BJ (cell line): ENCODE data around the gene YBX1. TPM values are rescaled to one million over a fixed set of nuclear protein-coding genes. Genes with fewer than 3 reads are reported as not detected.

Experiments used
- CTCF ChIA-PET: fragments of 350-600 bp; formaldehyde crosslinking; extraction: SDS; loops from one replicate; lab custom pipeline; 2021; ENCODE audit warnings: antibody characterized with exemption, inconsistent platforms; lab: Yijun Ruan, JAX
- POLR2A ChIA-PET: fragments of 300-600 bp; sonication (Branson Sonifier 250); formaldehyde crosslinking; extraction: SDS; loops from one replicate; lab custom pipeline; 2021; ENCODE audit warnings: antibody characterized with exemption; lab: Charles Lee
- DNase-seq: peaks from one replicate; pipeline ENCODE4 v3.0.0-alpha.2; 2011; ENCODE audit warnings: low read depth
- H3K27me3 ChIP-seq: 2 replicates; pipeline ENCODE4 v1.6.0; 2011; ENCODE audit warnings: low read length; ENCODE audit not compliant: control insufficient read depth, insufficient read depth
- H3K36me3 ChIP-seq: 2 replicates; pipeline ENCODE4 v1.5.1; 2011; ENCODE audit warnings: low read length; ENCODE audit not compliant: control insufficient read depth, insufficient read depth
- H3K4me3 ChIP-seq: 2 replicates; pipeline ENCODE4 v1.5.1; 2011; ENCODE audit warnings: low read depth, mild to moderate bottlenecking, control low read depth, low read length
- CTCF ChIP-seq: IDR thresholded peaks from 2 replicates; pipeline ENCODE4 v1.5.1; 2011; ENCODE audit warnings: low read depth, mild to moderate bottlenecking, control low read depth, inconsistent platforms, low read length, moderate library complexity; ENCODE audit not compliant: insufficient read depth
- polyA plus RNA-seq: library from polyadenylated mRNA; depleted of rRNA; stranded (reverse); fragments of >200 nt; gene quantifications from 2 replicates; pipeline ENCODE4 v1.2.3, GENCODE V29; 2011

The YBX1 gene
- polyA plus RNA-seq, 1 experiment, result 387 TPM

- Histone ChIP-seq H3K27me3 (no peaks in the 10 kb centered on the region), H3K36me3 (peaks cover 34% of the 10 kb centered on the region), H3K4me3 (no peak overlapping the region)
- TF ChIP-seq CTCF, result no peak
- no peak for DNase-seq
- POLR2A ChIA-PET, result no interaction called here
- CTCF ChIA-PET, result interaction anchor here (1.1 to 3.2 kb wide), 4 partner anchors 10 to 168 kb away, joined by 3 to 28 read pairs (median 10); no protein-coding TSS in a partner anchor
These were observed 63.6 kb downstream of the YBX1 start for GRCh38 chr1:42745851-42746250.

GRCh38 chr1:42746436-42747105 lies 64.4 kb downstream of the YBX1 start:
- no peak for DNase-seq
- POLR2A ChIA-PET, result no interaction called here

GRCh38 chr1:42747125-42747524 lies 64.9 kb downstream of the YBX1 start:
- CTCF ChIA-PET, result interaction anchor here (1.1 to 3.2 kb wide), 6 partner anchors 11 to 169 kb away, joined by 3 to 28 read pairs (median 5); no protein-coding TSS in a partner anchor
- peak; percentile 65 for TF ChIP-seq CTCF
- Histone ChIP-seq H3K27me3 (no peaks in the 10 kb centered on the region), H3K36me3 (peaks cover 39% of the 10 kb centered on the region), H3K4me3 (no peak overlapping the region)
- POLR2A ChIA-PET, result no interaction called here
- DNase-seq, result no peak

More at GRCh38 chr1:42746436-42747105, 64.4 kb downstream of the YBX1 start:
- Histone ChIP-seq H3K27me3 (no peaks in the 10 kb centered on the region), H3K4me3 (no peak overlapping the region), H3K36me3 (peaks cover 34% of the 10 kb centered on the region)
- TF ChIP-seq CTCF, result no peak
- CTCF ChIA-PET, result interaction anchor here (1.1 to 3.2 kb wide), 6 partner anchors 11 to 169 kb away, joined by 3 to 28 read pairs (median 5); no protein-coding TSS in a partner anchor

GRCh38 chr1:42748021-42748420 lies 65.8 kb downstream of the YBX1 start:
- no peak for TF ChIP-seq CTCF
- Histone ChIP-seq H3K36me3 (peaks cover 42% of the 10 kb centered on the region), H3K4me3 (no peak overlapping the region), H3K27me3 (no peaks in the 10 kb centered on the region)
- ChIA-PET CTCF (interaction anchor here (1.1 to 3.2 kb wide), 2 partner anchors 67 to 170 kb away, joined by 3 to 15 read pairs; no protein-coding TSS in a partner anchor), POLR2A (no interaction called here)
- DNase-seq, result no peak

DNA sequence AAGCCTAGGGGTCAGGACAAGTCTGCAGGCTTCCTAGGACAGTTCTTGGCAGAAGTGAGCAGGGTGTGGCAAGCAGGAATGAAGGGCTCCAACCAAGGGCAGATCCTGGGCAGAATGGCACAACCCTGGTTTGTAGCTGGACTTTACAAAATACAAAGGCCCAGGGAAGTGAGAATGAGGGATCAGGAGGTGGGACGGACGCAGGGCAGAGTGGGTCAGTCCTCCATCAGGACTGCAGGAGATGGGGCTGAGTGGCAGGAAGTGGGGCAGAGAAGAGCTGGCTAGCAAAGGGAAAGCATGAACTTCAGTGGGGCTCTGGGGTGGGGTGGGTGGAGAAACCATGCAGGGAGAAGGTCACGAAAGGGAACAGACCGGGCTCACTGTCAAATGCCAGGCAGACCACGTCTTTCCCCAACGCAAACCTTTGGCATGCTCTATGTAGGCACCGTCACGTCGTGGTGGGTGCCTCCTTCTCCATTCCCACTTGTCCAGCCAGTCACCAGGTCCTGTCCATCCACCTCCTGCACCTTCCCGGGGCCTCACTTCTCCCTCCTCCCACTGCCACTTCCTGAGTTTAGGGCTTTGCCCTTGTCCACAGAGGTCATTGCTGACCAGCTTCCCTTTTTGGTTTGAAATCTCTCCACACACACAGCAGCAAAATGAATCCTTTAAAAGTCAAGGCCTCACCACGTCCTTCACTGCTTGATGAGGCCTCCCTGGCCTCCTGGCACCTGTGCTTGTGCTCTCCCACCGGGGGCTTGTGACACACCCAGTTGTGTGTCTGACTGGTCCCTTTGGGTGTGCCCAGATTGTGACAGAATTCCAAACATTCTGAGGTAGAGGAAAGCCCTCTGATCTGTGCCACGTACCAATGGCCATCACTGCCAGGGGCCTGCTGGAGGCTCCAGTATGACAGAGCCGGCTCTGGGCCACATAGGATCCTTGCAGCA lies 66.5 kb downstream of the YBX1 start:
- H3K36me3 ChIP-seq, result peaks cover 42% of the 10 kb centered on the region
- no peak overlapping the region for H3K4me3 ChIP-seq
- POLR2A ChIA-PET, result no interaction called here
- DNase-seq, result no peak
- TF ChIP-seq CTCF, result no peak
- CTCF ChIA-PET, result interaction anchor here (1.1 to 3.2 kb wide), 2 partner anchors 68 to 171 kb away, joined by 3 to 15 read pairs; no protein-coding TSS in a partner anchor
- no peaks in the 10 kb centered on the region for H3K27me3 ChIP-seq
